Parathyroid adenoma (tissue), 2 donors: ENCODE data around the gene SERINC5.
A peak's percentile ranks its signal among the peaks of the same experiment; 100 is the strongest.

Experiments used
- H2AFZ ChIP-seq: fragments of 300-600 bp; sonication (generic); one replicate; pipeline ENCODE4 v1.7.0; 2017; ENCODE audit warnings: antibody characterized with exemption, mild to moderate bottlenecking
- H3K27ac ChIP-seq: fragments of 300-600 bp; sonication (generic); one replicate; pipeline ENCODE4 v1.7.0; 2017
- H3K27me3 ChIP-seq: fragments of 300-600 bp; sonication (generic); one replicate; pipeline ENCODE4 v1.7.0; 2017; ENCODE audit warnings: low read length; ENCODE audit not compliant: control insufficient read depth, insufficient read depth
- H3K36me3 ChIP-seq: fragments of 300-600 bp; sonication (generic); one replicate; pipeline ENCODE4 v1.7.0; 2017; ENCODE audit warnings: low read length; ENCODE audit not compliant: control insufficient read depth, insufficient read depth
- H3K4me1 ChIP-seq: fragments of 300-600 bp; sonication (generic); one replicate; pipeline ENCODE4 v1.7.0; 2017; ENCODE audit warnings: control low read depth
- H3K4me2 ChIP-seq: fragments of 300-600 bp; sonication (generic); one replicate; pipeline ENCODE4 v1.7.0; 2017; ENCODE audit warnings: low read length
- H3K4me3 ChIP-seq: fragments of 300-600 bp; sonication (generic); one replicate; pipeline ENCODE4 v1.7.0; 2017; ENCODE audit warnings: low read depth, low read length
- H3K79me2 ChIP-seq: fragments of 300-600 bp; sonication (generic); one replicate; pipeline ENCODE4 v1.7.0; 2017; ENCODE audit warnings: control low read depth
- H3K9ac ChIP-seq: fragments of 300-600 bp; sonication (generic); one replicate; pipeline ENCODE4 v1.7.0; 2017; ENCODE audit warnings: mild to moderate bottlenecking
- H3K9me3 ChIP-seq: fragments of 300-600 bp; sonication (generic); one replicate; pipeline ENCODE4 v1.7.0; 2017; ENCODE audit warnings: low read length; ENCODE audit not compliant: control insufficient read depth
- TF ChIP-seq, protein P1 (sequence below): fragments of 300-600 bp; sonication (generic); IDR thresholded peaks from one replicate; pipeline ENCODE4 v1.7.0; 2017; ENCODE audit warnings: antibody characterized with exemption, mild to moderate bottlenecking
- donor health status: primary hyperparathyroidism.

Gene SERINC5

GRCh38 chr5:80239680-80240367, 16.0 kb downstream of the SERINC5 start:
- Histone ChIP-seq H3K79me2 (peaks cover under 1% of the 10 kb centered on the region), H3K4me2 (no peak overlapping the region), H3K36me3 (no peaks in the 10 kb centered on the region), H3K9ac (no peak overlapping the region), H3K9me3 (peaks cover 3% of the 10 kb centered on the region), H3K4me1 (peaks cover 4% of the 10 kb centered on the region), H2AFZ (no peak overlapping the region), H3K27ac (no peak overlapping the region), H3K4me3 (no peak overlapping the region), H3K27me3 (no peaks in the 10 kb centered on the region)
- TF ChIP-seq, protein P1, sequence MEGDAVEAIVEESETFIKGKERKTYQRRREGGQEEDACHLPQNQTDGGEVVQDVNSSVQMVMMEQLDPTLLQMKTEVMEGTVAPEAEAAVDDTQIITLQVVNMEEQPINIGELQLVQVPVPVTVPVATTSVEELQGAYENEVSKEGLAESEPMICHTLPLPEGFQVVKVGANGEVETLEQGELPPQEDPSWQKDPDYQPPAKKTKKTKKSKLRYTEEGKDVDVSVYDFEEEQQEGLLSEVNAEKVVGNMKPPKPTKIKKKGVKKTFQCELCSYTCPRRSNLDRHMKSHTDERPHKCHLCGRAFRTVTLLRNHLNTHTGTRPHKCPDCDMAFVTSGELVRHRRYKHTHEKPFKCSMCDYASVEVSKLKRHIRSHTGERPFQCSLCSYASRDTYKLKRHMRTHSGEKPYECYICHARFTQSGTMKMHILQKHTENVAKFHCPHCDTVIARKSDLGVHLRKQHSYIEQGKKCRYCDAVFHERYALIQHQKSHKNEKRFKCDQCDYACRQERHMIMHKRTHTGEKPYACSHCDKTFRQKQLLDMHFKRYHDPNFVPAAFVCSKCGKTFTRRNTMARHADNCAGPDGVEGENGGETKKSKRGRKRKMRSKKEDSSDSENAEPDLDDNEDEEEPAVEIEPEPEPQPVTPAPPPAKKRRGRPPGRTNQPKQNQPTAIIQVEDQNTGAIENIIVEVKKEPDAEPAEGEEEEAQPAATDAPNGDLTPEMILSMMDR: no peak

DNA sequence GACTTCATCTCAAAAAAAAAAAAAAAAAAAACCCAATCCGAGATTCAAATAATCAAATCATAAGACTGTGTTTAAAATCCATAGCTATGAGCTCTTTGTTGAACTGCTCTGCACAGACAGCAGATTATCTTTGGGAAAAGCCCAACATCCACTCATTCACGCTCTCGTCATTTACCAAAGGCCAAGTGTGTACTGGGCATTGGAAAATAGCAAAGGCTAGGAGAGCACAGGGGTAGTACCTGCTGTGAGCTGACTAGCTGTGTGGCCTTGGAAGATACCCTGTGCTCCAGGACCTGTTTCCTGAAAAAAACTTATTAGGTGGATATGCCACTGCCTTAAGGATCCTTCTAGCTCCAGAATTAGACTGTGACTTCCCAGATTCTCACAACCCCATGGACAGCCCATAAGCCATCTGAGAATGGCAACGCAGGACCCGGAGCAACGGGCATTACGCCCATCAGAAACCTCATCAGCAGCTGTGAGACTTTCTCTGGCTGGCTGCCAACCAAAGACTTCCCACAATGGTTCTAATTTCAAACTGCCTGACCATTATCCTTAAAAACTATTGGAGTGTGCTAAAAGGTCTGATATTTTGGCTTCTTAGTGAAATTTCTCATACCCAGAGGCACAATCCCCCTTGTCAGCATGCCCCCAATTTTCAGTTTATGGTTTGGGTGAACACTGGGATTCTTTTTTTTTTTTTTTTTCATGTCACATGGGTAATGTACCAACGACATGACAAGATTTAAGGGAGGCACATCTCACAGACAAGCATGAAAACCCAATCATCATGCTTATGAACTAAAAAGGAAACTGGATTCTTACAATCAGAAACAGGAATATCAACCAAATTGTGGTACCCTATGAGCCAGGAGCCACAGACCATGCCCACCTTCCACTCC, 16.8 kb downstream of the SERINC5 start:
- no peak overlapping the region for H3K27ac ChIP-seq
- H3K9me3 ChIP-seq: peaks cover 3% of the 10 kb centered on the region
- H3K4me3 ChIP-seq: no peak overlapping the region
- no peaks in the 10 kb centered on the region for H3K27me3 ChIP-seq
- no peak overlapping the region for H3K4me2 ChIP-seq
- H3K36me3 ChIP-seq: no peaks in the 10 kb centered on the region
- peak overlapping the region; percentile 17 for H2AFZ ChIP-seq
- peaks cover 4% of the 10 kb centered on the region for H3K4me1 ChIP-seq
- TF ChIP-seq, protein P1: no peak
- no peak overlapping the region for H3K9ac ChIP-seq
- no peaks in the 10 kb centered on the region for H3K79me2 ChIP-seq

DNA sequence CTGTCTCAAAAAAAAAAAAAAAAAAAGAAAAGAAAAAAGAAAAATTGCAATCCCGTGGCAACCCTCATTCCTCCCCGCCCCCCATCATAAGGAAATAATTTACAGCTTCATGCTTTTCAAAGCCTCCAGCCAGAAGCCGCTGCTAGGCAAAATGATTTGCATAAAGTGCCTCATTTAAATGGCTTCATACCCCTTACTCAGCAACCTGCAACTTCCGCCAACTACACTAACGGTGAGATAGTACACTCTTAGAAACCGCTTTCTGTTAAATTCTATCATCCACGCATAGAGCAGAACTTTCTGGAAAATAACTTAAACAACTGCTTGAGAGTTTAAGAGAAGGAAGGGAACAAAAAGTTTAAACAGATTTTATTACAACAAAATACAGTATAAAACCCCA, 17.8 kb downstream of the SERINC5 start:
- peaks cover 3% of the 10 kb centered on the region for H3K9me3 ChIP-seq
- H2AFZ ChIP-seq: no peak overlapping the region
- H3K27ac ChIP-seq: no peak overlapping the region
- TF ChIP-seq, protein P1: no peak
- peaks cover 4% of the 10 kb centered on the region for H3K4me1 ChIP-seq
- no peaks in the 10 kb centered on the region for H3K27me3 ChIP-seq
- H3K9ac ChIP-seq: no peak overlapping the region
- no peak overlapping the region for H3K4me3 ChIP-seq
- H3K36me3 ChIP-seq: no peaks in the 10 kb centered on the region
- H3K4me2 ChIP-seq: no peak overlapping the region
- no peaks in the 10 kb centered on the region for H3K79me2 ChIP-seq

- H3K27ac ChIP-seq: no peak overlapping the region
- H3K36me3 ChIP-seq: no peaks in the 10 kb centered on the region
- H3K79me2 ChIP-seq: no peaks in the 10 kb centered on the region
- no peak overlapping the region for H2AFZ ChIP-seq
- TF ChIP-seq, protein P1: no peak
- no peaks in the 10 kb centered on the region for H3K27me3 ChIP-seq
- H3K9me3 ChIP-seq: peaks cover 3% of the 10 kb centered on the region
- H3K4me1 ChIP-seq: peaks cover 4% of the 10 kb centered on the region
- H3K4me2 ChIP-seq: no peak overlapping the region
- no peak overlapping the region for H3K9ac ChIP-seq
- no peak overlapping the region for H3K4me3 ChIP-seq
These were observed 18.6 kb downstream of the SERINC5 start for GRCh38 chr5:80237243-80237642.
